ENCODE results near the gene LHX5.

LHX5 gene

DNA sequence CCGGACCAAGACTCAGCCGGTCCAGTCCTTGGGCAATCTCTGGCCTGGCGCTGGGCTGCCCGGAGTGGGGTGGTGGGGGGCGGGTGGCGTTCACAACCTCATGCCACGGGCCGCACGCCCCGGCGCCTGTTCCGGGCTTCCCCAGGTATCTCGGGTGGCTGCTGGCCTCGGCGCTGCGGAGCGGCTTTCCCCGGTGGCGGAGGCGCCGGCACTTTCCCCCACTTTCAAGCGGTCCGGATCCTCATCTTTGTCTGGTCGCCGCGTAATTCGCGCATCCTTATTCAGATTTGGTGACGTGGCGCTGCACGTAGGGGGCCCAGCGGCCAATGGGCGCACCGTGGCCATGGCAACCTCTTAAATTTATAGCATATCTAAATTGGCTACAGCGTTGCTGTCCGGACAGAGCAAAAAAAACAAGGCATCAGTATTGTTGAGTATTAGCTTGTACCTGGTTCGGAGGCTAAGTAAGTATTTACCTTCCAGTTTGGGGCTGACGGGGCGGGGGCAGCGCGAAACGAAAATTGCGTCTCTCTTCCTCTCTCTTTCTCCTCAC lies at the start of gene LHX5:
Gene LHX5 (minus strand): TSS at position 253 of the 553 bp plus-strand sequence. CDS start 373 bp downstream, outside the sequence.
- no peak for DNase-seq (ENCODE audit: low read depth)
- no peak within 1 kb of the TSS for H3K4me3 ChIP-seq (ENCODE audit: low read depth, low read length)
- TF ChIP-seq, protein P1, sequence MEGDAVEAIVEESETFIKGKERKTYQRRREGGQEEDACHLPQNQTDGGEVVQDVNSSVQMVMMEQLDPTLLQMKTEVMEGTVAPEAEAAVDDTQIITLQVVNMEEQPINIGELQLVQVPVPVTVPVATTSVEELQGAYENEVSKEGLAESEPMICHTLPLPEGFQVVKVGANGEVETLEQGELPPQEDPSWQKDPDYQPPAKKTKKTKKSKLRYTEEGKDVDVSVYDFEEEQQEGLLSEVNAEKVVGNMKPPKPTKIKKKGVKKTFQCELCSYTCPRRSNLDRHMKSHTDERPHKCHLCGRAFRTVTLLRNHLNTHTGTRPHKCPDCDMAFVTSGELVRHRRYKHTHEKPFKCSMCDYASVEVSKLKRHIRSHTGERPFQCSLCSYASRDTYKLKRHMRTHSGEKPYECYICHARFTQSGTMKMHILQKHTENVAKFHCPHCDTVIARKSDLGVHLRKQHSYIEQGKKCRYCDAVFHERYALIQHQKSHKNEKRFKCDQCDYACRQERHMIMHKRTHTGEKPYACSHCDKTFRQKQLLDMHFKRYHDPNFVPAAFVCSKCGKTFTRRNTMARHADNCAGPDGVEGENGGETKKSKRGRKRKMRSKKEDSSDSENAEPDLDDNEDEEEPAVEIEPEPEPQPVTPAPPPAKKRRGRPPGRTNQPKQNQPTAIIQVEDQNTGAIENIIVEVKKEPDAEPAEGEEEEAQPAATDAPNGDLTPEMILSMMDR (conservative IDR thresholded peaks at IDR 0.05; ENCODE audit: low read depth, low read length), result no peak

- TF ChIP-seq, protein P1 (conservative IDR thresholded peaks at IDR 0.05; ENCODE audit: low read depth, low read length), result no peak
- H3K4me3 ChIP-seq (ENCODE audit: low read depth, low read length), result no peak overlapping the region
- no peak for DNase-seq (ENCODE audit: low read depth)
These were observed 48.0 kb upstream of the LHX5 start for GRCh38 chr12:113519464-113520307.

DNA sequence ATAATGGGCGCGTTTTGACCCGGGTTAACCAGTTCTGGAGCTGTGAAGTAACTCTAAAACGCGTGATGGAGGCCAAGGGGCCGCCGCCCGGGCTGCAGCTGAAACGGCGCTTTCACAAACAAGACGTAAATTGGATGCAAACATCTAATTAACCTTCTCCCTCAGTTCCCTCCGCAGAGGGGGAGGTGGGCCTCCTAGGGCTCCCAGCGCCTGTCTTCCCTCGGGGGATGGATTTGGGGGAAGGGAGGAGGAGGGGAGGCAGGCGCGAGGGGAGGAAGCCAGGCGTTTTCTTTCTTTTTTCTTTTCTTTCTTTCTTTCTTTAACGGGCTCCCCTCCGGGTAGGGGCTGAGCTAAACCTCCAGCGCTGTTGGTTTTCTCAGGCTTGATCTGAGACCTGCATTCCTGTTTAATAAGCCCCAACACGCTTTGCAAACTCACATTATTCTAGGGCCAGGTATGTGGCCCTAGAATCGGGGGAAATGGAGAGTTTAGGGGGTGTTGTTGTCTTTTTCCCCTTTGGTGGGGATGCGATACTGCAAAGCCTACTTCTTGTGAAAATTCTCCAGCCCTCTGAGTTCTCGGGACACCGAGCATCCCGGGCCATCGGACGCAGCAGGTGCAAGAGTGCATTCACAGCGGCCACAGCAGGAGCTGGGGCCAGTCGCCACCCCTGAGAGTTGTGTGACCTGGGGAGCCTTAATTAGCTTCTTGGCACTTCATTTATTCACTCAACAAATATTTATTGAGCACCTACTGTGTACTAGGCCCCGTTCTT lies 43.6 kb upstream of the LHX5 start:
- no peak for DNase-seq (ENCODE audit: low read depth)
- TF ChIP-seq, protein P1 (conservative IDR thresholded peaks at IDR 0.05; ENCODE audit: low read depth, low read length), result no peak
- H3K4me3 ChIP-seq (ENCODE audit: low read depth, low read length), result no peak overlapping the region

GRCh38 chr12:113514602-113515001 lies 42.9 kb upstream of the LHX5 start:
- TF ChIP-seq, protein P1 (conservative IDR thresholded peaks at IDR 0.05; ENCODE audit: low read depth, low read length), result no peak
- DNase-seq (ENCODE audit: low read depth), result no peak
- H3K4me3 ChIP-seq (ENCODE audit: low read depth, low read length), result no peak overlapping the region

- no peak overlapping the region for H3K4me3 ChIP-seq (ENCODE audit: low read depth, low read length)
- TF ChIP-seq, protein P1 (conservative IDR thresholded peaks at IDR 0.05; ENCODE audit: low read depth, low read length), result no peak
- DNase-seq (ENCODE audit: low read depth), result no peak
These were observed 40.9 kb upstream of the LHX5 start for GRCh38 chr12:113512568-113512967.

GRCh38 chr12:113506867-113507266 lies 35.2 kb upstream of the LHX5 start:
- DNase-seq (ENCODE audit: low read depth), result no peak
- TF ChIP-seq, protein P1 (conservative IDR thresholded peaks at IDR 0.05; ENCODE audit: low read depth, low read length), result no peak
- no peak overlapping the region for H3K4me3 ChIP-seq (ENCODE audit: low read depth, low read length)

Data from choroid plexus epithelial cell (primary cell).